HCT116 (cell line): ENCODE results near the gene MXRA8.
A peak's percentile ranks its signal among the peaks of the same experiment; 100 is the strongest.

ENCODE experiments used
- CTCF ChIP-seq, 3 experiments: fragments of 200-600 bp in 1 of 3; sonication (generic) in 1 of 3; IDR thresholded peaks in 2 of 3; conservative IDR thresholded peaks in 1 of 3; 2 replicates each; pipeline ENCODE4 v1.5.1; 2012 to 2017; ENCODE audit warnings: low read depth in 2 of 3, low read length in 2 of 3, antibody characterized with exemption in 1 of 3, borderline replicate concordance in 1 of 3, control low read depth in 1 of 3, mild to moderate bottlenecking in 1 of 3, mixed read lengths in 1 of 3, mixed run types in 1 of 3, moderate library complexity in 1 of 3; ENCODE audit not compliant: insufficient read depth in 1 of 3
- EGR1 ChIP-seq: IDR thresholded peaks from 2 replicates; pipeline ENCODE4 v1.6.1; 2012; ENCODE audit warnings: low read depth
- EZH2 ChIP-seq: fragments of 200-600 bp; sonication (generic); IDR thresholded peaks from 2 replicates; pipeline ENCODE4 v1.6.1; 2017; ENCODE audit warnings: antibody characterized with exemption, mixed run types
- EZH2phosphoT487 ChIP-seq: fragments of 200-600 bp; IDR thresholded peaks from 2 replicates; pipeline ENCODE4 v1.6.1; 2018; ENCODE audit warnings: antibody characterized with exemption, borderline replicate concordance
- POLR2A ChIP-seq: IDR thresholded peaks from 2 replicates; pipeline ENCODE4 v1.7.0; 2011; ENCODE audit warnings: borderline replicate concordance; ENCODE audit not compliant: insufficient read depth, insufficient read length; ENCODE audit errors: extremely low read depth
- POLR2AphosphoS5 ChIP-seq: IDR thresholded peaks from 2 replicates; pipeline ENCODE4 v1.6.1; 2011; ENCODE audit warnings: mild to moderate bottlenecking, low read depth, low read length, moderate library complexity
- RAD21 ChIP-seq: IDR thresholded peaks from 2 replicates; pipeline ENCODE4 v1.6.1; 2012; ENCODE audit warnings: low read depth, mild to moderate bottlenecking
- SIN3A ChIP-seq: IDR thresholded peaks from 2 replicates; pipeline ENCODE4 v1.6.1; 2012; ENCODE audit warnings: low read depth
- ZFX ChIP-seq: fragments of 450-650 bp; IDR thresholded peaks from 2 replicates; pipeline ENCODE4 v1.6.1; 2017
- TF ChIP-seq, protein P1 (sequence below): IDR thresholded peaks from 2 replicates; pipeline ENCODE4 v1.6.1; 2012
- TF ChIP-seq, protein P2 (sequence below): IDR thresholded peaks from 2 replicates; pipeline ENCODE4 v1.6.1; 2012

- TF ChIP-seq CTCF (IDR thresholded peaks at IDR 0.05 in 2 of 3, conservative IDR thresholded peaks at IDR 0.05 in 1 of 3; ENCODE audit: borderline replicate concordance in 1 of 3, insufficient read depth in 1 of 3, low read depth in 2 of 3, low read length in 2 of 3) (no peak), POLR2A (peak; percentile 90), EZH2 (no peak), EZH2phosphoT487 (no peak), ZFX (peak; percentile 88; the same call in 1 of the 2 replicates), POLR2AphosphoS5 (peak; percentile 96), RAD21 (no peak), EGR1 (no peak), SIN3A (no peak)
- TF ChIP-seq, protein P1, sequence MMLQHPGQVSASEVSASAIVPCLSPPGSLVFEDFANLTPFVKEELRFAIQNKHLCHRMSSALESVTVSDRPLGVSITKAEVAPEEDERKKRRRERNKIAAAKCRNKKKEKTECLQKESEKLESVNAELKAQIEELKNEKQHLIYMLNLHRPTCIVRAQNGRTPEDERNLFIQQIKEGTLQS, result no peak
- TF ChIP-seq, protein P2, sequence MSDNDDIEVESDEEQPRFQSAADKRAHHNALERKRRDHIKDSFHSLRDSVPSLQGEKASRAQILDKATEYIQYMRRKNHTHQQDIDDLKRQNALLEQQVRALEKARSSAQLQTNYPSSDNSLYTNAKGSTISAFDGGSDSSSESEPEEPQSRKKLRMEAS, result no peak
These were observed 48.7 kb upstream of the MXRA8 start, which contains the start of gene MRPL20 for GRCh38 chr1:1406821-1407635.
